IPS-NIHi7 (cell line): ENCODE measurements around the gene PDCD2L.
"Not testable (repeated sequence)": the region's sequence is repeated elsewhere in the genome, so short reads cannot be mapped to it uniquely, and the experiment has no call there.

Source experiments
- DNase-seq: peaks from one replicate; pipeline ENCODE4 v3.0.0; 2012; ENCODE audit warnings: mixed read lengths; ENCODE audit errors: extremely low spot score

PDCD2L gene

GRCh38 chr19:34373601-34374288 lies 30.5 kb upstream of the PDCD2L start:
- DNase-seq: no peak

DNA sequence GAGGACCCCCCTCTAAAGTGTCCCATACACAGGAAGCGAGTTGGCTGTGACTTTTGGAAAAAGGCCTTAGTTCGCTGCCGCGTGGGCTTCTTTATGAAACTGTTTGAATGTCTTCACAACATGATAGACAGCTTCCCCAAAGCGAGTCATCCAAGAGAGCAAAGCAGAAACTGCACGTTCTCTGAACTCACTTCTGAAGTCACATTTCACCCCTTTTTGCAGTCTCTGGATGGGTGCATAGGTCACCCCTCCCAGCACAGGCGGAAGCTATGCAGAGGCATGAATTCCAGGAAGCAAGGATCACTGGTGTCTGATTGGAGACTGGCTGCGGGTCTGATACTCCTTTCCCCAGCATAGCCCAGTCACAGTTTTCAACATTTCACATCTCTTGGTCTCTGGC lies 28.6 kb upstream of the PDCD2L start:
- no peak for DNase-seq

GRCh38 chr19:34380639-34381241 lies 23.5 kb upstream of the PDCD2L start:
- no peak for DNase-seq

- no peak for DNase-seq
Observed at GRCh38 chr19:34381399-34382251, 22.6 kb upstream of the PDCD2L start.

DNA sequence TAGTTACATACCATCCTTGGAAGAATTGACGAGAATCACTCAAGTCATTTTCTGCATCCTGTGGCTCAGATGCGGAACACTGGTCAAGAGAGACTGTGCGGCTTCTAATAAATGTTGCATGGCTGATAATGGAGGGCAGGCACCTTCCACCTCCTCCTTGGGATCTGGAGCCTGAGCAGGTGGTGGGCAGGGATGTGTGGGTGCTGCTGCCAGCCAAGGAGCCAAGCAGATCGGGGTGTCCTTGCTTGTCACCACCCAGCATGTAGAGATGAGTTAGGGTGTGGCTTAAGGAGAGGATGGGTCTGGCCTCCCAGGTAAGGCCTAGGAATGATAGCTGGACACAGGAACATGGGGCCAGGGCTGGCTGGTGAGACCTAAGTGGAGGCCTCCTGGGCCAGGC lies 21.7 kb upstream of the PDCD2L start:
- no peak for DNase-seq

- no peak for DNase-seq
Observed at GRCh38 chr19:34383599-34383998, 20.6 kb upstream of the PDCD2L start.

- no peak for DNase-seq
Observed at GRCh38 chr19:34386645-34387445, 17.4 kb upstream of the PDCD2L start.

DNA sequence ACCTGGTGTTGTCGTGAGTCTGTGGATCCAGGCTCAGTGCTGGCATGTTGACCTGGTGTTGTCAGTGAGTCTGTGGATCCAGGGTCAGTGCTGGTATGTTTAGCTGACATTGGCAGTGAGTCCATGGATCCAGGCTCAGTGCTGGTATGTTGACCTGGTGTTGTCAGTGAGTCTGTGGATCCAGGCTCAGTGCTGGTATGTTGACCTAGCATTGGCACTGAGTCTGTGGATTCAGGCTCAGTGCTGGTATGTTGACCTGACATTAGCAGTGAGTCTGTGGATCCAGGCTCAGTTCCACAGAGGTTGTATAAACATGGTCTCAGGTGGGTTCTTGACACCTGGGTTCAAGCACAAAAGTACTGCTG lies 16.8 kb upstream of the PDCD2L start:
- DNase-seq: no peak

GRCh38 chr19:34388745-34389144 lies 15.5 kb upstream of the PDCD2L start:
- DNase-seq: not testable (repeated sequence)

GRCh38 chr19:34391813-34392212 lies 12.4 kb upstream of the PDCD2L start:
- peak; percentile 57 for DNase-seq

GRCh38 chr19:34393031-34393430 lies 11.2 kb upstream of the PDCD2L start:
- no peak for DNase-seq

- no peak for DNase-seq
Observed at GRCh38 chr19:34393629-34394028, 10.6 kb upstream of the PDCD2L start.

DNA sequence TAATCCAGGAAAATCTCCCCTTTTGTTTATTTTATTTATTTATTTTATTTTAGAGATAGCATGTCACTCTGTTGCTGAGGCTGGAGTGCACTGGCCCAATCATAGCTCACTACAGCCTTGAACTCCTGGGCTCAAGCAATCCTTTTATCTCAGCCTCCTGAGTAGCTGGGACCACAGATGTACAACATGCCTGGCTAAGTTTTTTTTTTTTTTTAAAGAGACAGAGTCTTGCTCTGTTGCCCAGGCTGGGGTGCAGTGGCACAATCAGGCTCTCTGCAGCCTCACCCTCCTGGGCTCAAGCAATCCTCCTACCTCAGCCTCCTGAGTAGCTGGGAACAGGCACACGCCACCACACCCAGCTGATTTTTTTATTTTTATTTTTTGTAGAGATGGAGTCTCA lies 6.3 kb upstream of the PDCD2L start:
- DNase-seq: no peak

GRCh38 chr19:34399886-34400285 lies 4.3 kb upstream of the PDCD2L start:
- DNase-seq: no peak

DNA sequence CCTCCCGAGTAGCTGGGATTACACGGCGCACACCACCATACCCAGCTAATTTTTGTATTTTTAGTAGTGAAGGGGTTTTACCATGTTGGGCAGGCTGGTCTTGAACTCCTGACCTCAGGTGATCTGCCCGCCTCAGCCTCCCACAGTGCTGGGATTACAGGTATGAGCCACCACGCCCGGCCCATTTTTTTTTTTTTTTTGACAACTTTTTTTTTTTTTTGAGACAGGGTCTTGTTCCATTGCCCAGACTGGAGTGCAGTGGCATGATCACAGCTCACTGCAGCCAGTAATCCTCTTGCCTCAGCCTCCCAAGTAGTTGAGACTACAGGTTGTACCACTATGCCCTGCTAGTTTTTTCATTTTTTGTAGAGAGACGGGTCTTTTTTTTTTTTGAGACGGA lies 3.4 kb upstream of the PDCD2L start:
- DNase-seq: not testable (repeated sequence)

DNA sequence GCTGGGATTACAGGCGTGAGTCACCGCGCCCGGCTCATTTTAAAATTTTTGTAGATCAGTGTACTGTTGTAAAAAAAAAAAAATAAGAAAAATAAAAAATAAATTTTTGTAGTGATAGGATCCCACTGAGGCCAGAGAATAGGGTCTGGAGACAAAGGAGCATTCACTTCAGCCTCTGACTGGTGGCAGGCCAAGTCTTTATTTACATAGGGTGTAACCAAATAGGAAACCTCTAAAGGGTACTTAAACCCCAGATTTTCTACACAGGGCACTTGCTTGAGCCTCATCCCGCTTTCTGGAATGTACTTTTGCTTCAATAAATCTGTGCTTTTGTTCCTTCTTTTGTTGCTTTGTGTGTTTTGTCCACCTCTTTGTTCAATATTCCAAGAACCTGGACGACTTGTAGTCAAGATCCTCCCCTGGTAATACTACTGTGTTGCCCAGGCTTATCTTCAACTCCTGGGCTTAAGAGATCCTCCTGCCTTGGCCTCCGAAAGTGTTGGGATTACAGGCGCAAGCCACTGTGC lies 2.1 kb upstream of the PDCD2L start:
- no peak for DNase-seq

- DNase-seq: no peak
Observed at GRCh38 chr19:34403784-34404108, 453 bp upstream of the PDCD2L start.

DNA sequence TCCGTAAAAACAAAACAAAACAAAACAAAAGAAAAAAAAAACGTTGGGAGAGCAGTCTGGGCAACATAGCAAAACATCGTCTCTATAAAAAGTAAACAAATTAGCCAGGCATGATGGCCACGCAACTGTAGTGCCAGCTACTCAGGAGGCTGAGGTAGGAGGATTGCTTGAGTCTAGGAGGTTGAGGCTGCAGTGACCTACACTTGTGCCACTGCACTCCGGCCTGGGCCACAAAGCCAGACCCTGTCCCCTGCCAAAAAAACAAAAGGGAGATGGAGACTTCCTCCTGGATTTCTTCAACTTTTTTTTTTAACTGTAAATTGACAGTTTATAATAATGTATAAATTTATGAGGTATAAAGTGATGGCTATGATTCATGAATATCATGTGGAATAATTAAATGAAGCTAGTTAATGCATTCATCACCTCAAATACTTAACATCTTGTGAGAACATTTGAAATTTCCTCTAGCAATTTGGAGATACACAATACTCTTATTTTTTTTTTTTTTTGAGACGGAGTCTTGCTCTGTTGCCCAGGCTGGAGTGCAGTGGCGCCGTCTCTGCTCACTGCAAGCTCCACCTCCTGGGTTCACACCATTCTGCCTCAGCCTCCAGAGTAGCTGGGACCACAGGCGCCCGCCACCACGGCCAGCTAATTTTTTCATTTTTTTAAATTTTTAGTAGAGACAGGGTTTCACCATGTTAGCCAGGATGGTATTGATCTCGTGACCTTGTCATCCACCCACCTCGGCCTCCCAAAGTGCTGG lies 1.9 kb downstream of the PDCD2L start:
- DNase-seq: no peak

DNA sequence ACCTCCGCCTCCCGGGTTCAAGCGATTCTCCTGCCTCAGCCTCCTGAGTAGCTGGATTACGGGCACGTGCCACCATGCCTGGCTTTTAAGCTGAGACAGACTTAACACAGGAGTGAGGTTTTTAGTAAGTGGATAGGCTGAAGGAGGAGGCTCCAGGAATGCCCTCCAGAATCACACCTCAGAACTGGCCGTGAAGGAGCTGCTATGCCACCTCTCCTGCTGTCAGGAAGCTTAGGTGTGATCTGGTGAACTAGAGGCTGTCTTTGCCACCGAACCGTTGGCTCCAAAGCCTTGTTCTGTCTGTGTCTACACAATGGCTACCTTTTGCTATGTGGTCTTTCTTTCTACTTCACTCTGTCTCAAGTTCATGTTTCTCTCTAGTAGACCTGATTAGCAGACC lies 4.2 kb downstream of the PDCD2L start:
- no peak for DNase-seq

GRCh38 chr19:34409189-34410164 lies 5.3 kb downstream of the PDCD2L start:
- DNase-seq: no peak
